Purkinje cell (primary cell): ENCODE measurements around the gene KCND1. TPM values are rescaled to one million over a fixed set of nuclear protein-coding genes. Genes with fewer than 3 reads are reported as not detected.

Source experiments
- polyA plus RNA-seq: library from polyadenylated mRNA; unstranded; fragments of >200 nt; fragmentation: Nextera tagmentation; gene quantifications from 2 replicates; pipeline ENCODE4 v1.2.1, GENCODE V29; 2014

KCND1 gene
- polyA plus RNA-seq, result not detected in 2 replicates

GRCh38 chrX:48971249-48972219 lies at the start of gene KCND1:
Gene KCND1, minus strand, starts transcription at chrX:48971844. Its CDS starts 1,573 bp downstream, at chrX:48970271.

GRCh38 chrX:49002091-49002935 lies 30.7 kb upstream of the KCND1 start, which contains the start of gene GRIPAP1:
Gene GRIPAP1, minus strand, starts transcription at chrX:49002264. Its CDS starts 35 bp downstream, at chrX:49002229.

GRCh38 chrX:48957477-48957826 lies 14.2 kb downstream of the KCND1 start, which contains the start of gene OTUD5:
Gene OTUD5, minus strand, starts transcription at chrX:48957607. Its CDS starts 37 bp downstream, at chrX:48957570.

GRCh38 chrX:48918643-48919340 lies 52.9 kb downstream of the KCND1 start, which contains the start of gene PIM2:
Gene PIM2, minus strand, starts transcription at chrX:48919024. Its CDS starts 190 bp downstream, at chrX:48918834.

GRCh38 chrX:48911412-48912182 lies 60.0 kb downstream of the KCND1 start, which contains the start of gene SLC35A2:
Gene SLC35A2, minus strand, starts transcription at chrX:48911646. Its CDS starts 10 bp downstream, at chrX:48911636.

Other genes with a start within 250 kb of the KCND1 start
- gene GLOD5, start 210.1 kb downstream of the KCND1 start, polyA plus RNA-seq, result 3.0 TPM in 1 of 2 replicates, not detected in the other
- not detected in 2 replicates for gene GATA1, start 185.3 kb downstream of the KCND1 start, polyA plus RNA-seq
- gene HDAC6, start 169.8 kb downstream of the KCND1 start, polyA plus RNA-seq, result 18.2 and 20.9 TPM in 2 replicates
- gene ERAS, start 145.3 kb downstream of the KCND1 start, polyA plus RNA-seq, result not detected in 2 replicates
- 12.2 and 25.7 TPM in 2 replicates for gene PCSK1N, start 136.2 kb downstream of the KCND1 start, polyA plus RNA-seq
- 63.1 and 65.6 TPM in 2 replicates for gene TIMM17B, start 74.1 kb downstream of the KCND1 start, polyA plus RNA-seq
- gene PQBP1, start 73.9 kb downstream of the KCND1 start, polyA plus RNA-seq, result 39.1 and 42.7 TPM in 2 replicates
- 9.6 and 16.3 TPM in 2 replicates for gene SLC35A2, start 60.2 kb downstream of the KCND1 start, polyA plus RNA-seq
- 15.2 and 23.7 TPM in 2 replicates for gene PIM2, start 52.8 kb downstream of the KCND1 start, polyA plus RNA-seq
- 4.4 and 6.2 TPM in 2 replicates for gene OTUD5, start 14.2 kb downstream of the KCND1 start, polyA plus RNA-seq
- 8.4 and 18.3 TPM in 2 replicates for gene GRIPAP1, start 30.4 kb upstream of the KCND1 start, polyA plus RNA-seq
- 4.2 and 5.9 TPM in 2 replicates for gene TFE3, start 71.5 kb upstream of the KCND1 start, polyA plus RNA-seq
- gene CCDC120, start 87.2 kb upstream of the KCND1 start, polyA plus RNA-seq, result 0.52 TPM in 1 of 2 replicates, not detected in the other
- gene PRAF2, start 102.2 kb upstream of the KCND1 start, polyA plus RNA-seq, result 52.4 and 57.9 TPM in 2 replicates
- gene WDR45, start 108.0 kb upstream of the KCND1 start, polyA plus RNA-seq, result 32.3 and 43.3 TPM in 2 replicates
- gene GPKOW, start 151.9 kb upstream of the KCND1 start, polyA plus RNA-seq, result 13.2 and 14.6 TPM in 2 replicates
- gene MAGIX, start 190.9 kb upstream of the KCND1 start, polyA plus RNA-seq, result not detected in 2 replicates
- 0.22 and 7.4 TPM in 2 replicates for gene PLP2, start 200.1 kb upstream of the KCND1 start, polyA plus RNA-seq
- gene PRICKLE3, start 214.5 kb upstream of the KCND1 start, polyA plus RNA-seq, result not detected in 2 replicates
- 91.9 and 102 TPM in 2 replicates for gene SYP, start 228.3 kb upstream of the KCND1 start, polyA plus RNA-seq